ENCODE results near the gene BIN2. TPM values are rescaled to one million over a fixed set of nuclear protein-coding genes. Genes with fewer than 3 reads are reported as not detected.
A peak's percentile ranks its signal among the peaks of the same experiment; 100 is the strongest.

BIN2 gene
- total and polyA plus RNA-seq, 10 of the 15 experiments (the other 5 are each of a cell fraction or from before 2014, with no cell fraction given): 8.6 to 42.9 (median 32.1) TPM

- TF ChIP-seq BMI1 (IDR thresholded peaks at IDR 0.05; ENCODE audit: borderline replicate concordance) (no peak), MTA3 (IDR thresholded peaks at IDR 0.05; ENCODE audit: borderline replicate concordance, low read length) (0 out of 2 replicates have a peak, but pooled peaks have one; percentile 70), STAT1 (conservative IDR thresholded peaks at IDR 0.05) (0 out of 2 replicates have a peak, but pooled peaks have one; percentile 11), SMC3 (IDR thresholded peaks at IDR 0.05; ENCODE audit: borderline replicate concordance, low read length) (no peak), E2F4 (IDR thresholded peaks at IDR 0.05; ENCODE audit: low read depth, low read length) (no peak), CBX3 (IDR thresholded peaks at IDR 0.05; ENCODE audit: borderline replicate concordance, low read depth) (no peak), PML (IDR thresholded peaks at IDR 0.05; ENCODE audit: low read length) (no peak), SREBF2 (IDR thresholded peaks at IDR 0.05; ENCODE audit: low read length) (no peak), NFYA (IDR thresholded peaks at IDR 0.05; ENCODE audit: borderline replicate concordance, low read depth, low read length) (no peak), HSF1 (IDR thresholded peaks at IDR 0.05; ENCODE audit: low read depth, low read length) (no peak), ATF2 (IDR thresholded peaks at IDR 0.05; ENCODE audit: low read length) (no peak), EZH2 (IDR thresholded peaks at IDR 0.05; ENCODE audit: borderline replicate concordance, control insufficient read depth, low read depth, low read length) (no peak), KLF5 (IDR thresholded peaks at IDR 0.05; ENCODE audit: partially characterized antibody) (peak; percentile 44), POLR2A (IDR thresholded peaks at IDR 0.05; ENCODE audit: low read depth, low read length) (peak; percentile 83), CBFB (IDR thresholded peaks at IDR 0.05; ENCODE audit: low read depth) (peak; percentile 72; the same call in 1 of the 2 replicates), NFXL1 (IDR thresholded peaks at IDR 0.05; ENCODE audit: borderline replicate concordance) (no peak)
Observed at GRCh38 chr12:51323966-51324895, at the start of gene BIN2 (continued).
